ENCODE measurements around the gene IL1A.
"Not testable (repeated sequence)": the region's sequence is repeated elsewhere in the genome, so short reads cannot be mapped to it uniquely, and the experiment has no call there.

The IL1A gene, protein sequence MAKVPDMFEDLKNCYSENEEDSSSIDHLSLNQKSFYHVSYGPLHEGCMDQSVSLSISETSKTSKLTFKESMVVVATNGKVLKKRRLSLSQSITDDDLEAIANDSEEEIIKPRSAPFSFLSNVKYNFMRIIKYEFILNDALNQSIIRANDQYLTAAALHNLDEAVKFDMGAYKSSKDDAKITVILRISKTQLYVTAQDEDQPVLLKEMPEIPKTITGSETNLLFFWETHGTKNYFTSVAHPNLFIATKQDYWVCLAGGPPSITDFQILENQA

DNA sequence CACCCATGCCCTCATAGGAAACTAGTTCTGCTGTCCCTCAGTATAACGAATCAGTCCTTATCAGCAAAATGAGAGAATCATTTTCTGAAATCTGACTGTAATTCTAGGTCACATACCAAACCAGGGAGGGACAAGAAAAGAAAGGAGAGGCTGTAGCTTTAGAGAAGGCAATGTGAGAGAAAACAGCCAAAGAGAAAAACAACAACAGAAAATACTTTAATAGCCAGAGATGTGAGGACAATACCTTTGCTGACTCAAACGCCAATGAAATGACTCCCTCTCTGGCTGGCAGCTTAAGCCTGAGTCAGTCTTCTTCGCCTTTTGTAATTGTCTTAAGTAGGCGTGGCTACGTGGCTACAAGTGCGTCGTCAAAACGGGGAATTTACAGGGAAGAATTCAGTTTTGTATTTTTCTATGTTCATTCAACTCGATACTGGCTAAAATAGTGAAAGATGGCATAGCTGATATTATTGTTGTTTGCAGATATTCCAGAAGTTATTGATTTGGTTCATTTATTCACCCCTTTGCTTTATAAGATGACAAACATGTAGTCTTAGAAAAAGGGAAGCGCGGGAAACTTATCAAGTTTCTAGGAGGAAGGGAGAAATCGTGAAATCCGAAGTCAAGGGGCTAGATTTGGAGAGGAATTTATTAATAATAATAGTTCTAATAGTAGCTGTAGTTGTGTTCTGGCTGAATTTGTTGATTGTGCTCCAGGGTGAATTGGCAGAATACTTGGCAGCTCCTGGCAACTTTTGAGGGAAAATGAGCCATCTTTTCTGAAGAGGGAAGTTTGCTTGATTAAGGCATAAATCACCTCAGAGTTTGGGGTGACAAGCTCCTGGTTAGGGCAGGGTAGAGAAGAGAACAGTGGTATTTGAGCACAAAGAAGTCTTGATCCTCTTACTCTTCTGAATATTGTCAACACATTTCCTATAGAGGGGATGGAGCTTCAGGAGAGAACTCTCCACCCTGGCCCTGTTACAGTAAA is at the start of gene IL1A:
Gene IL1A (minus strand): TSS at position 295 of the 991 bp plus-strand sequence. CDS start 723 bp downstream, outside the sequence.
- DNase-seq (ENCODE audit: low spot score): no peak

DNA sequence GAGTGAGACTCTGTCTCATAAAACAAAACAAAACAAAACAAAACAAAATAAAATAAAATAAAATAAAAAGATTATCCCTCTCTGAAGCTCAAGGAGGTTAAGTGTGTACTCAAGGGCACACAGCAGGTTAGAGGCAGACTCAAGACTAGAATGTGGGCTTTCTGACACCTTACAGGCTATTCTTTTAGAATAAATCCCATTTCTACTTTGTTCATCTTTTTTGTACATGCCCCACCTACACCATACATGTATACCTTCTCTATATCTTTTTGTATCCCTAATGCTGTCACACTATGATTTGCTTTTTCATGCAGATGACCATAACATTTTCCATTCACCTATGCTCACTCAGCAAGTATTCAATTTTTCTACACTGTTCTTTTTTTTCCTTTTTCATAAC is 49.7 kb upstream of the IL1A start:
- DNase-seq (ENCODE audit: low spot score): no peak

DNA sequence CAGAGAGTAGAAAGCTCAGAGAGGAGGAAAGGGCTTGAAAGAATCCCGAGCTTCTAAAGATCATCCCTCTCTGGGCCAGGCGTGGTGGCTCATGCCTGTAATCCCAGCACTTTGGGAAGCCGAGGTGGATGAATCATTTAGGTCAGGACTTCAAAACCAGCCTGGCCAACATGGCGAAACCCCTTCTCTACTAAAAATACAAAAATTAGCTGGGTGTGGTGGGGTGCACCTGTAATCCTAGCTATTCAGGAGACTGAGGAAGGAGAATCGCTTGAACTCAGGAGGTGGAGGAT is 49.3 kb upstream of the IL1A start:
- not testable (repeated sequence) for DNase-seq (ENCODE audit: low spot score)

DNA sequence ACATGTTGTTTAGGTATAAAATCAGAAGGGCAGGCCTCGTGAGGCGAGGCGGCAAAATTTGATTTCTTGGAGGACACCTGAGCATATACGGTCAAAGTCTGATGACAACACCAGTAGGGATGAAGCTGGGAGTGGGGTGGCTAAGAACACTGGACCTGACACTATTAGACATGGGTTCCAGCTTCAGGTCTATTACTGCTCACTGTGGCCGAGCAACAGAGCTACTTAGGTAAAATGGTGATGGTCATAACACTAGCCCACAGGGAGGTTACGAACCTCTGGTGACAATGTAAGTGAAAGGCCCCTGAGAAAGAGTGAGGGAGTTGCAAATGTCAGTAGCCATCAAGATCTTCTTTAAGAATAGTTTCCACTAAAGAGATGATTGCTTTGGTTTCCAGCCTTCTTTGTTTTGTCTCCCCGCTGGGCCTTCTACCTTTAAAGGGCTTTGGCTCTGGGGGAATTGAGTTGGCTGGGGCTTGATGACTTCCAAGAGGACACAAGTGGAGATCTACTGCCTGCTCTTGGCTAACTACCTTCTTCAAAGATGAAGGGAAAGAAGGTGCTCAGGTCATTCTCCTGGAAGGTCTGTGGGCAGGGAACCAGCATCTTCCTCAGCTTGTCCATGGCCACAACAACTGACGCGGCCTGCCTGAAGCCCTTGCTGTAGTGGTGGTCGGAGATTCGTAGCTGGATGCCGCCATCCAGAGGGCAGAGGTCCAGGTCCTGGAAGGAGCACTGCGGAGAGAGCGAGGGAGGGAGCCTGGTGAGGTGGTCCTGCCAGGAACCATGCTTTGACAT is 48.7 kb upstream of the IL1A start:
- DNase-seq (ENCODE audit: low spot score): no peak

DNA sequence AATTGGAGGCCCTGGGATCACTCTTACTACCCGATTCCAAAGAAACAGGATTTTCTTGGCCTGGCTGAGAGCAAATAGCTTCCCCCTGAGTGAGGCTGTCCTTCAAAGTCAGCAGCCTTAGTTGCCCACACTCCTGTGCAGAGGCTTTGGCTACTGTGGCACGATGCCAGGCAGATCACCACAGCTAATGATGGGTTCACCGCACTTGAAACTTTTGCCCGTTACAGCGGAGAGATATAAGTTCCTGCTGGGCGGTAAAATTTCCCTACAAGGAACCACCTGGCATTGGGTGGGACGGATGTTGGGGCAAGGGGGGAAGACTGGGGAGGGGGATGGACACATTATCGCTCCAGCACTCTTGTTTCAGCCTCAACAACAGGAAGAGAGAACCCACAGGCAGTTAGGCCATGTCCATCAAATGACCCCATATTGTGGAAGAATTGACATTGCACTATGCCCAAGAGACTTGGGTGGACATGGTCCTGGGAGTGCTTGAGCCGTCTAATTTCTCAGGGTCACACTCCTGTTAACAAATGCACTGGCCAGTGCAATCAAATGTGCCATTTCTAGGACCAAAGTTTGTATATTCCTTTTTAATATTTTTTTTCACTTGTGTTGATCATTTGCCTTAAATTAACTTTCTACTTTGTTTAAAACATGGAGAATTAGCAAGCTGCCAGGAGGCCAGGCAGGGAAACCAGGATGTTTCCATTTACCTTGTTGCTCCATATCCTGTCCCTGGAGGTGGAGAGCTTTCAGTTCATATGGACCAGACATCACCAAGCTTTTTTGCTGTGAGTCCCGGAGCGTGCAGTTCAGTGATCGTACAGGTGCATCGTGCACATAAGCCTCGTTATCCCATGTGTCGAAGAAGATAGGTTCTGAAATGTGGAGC is 47.9 kb upstream of the IL1A start:
- DNase-seq (ENCODE audit: low spot score): no peak

DNA sequence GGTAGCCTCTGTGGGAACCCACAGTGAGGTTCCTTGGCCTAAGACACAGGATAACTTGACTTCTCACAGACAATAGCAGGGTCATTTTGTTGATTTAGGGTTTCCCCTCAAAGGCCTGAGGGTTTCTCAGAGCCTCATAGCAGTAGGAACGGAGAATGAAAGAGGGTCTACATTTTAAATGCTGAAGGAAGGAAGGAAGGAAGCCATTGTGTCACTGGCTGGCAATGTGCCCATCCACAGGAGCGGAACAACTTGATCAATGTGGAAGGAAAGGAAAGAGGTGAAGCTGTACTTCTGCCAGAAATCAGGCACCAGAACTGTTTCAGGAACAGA is 47.2 kb upstream of the IL1A start:
- DNase-seq (ENCODE audit: low spot score): no peak

DNA sequence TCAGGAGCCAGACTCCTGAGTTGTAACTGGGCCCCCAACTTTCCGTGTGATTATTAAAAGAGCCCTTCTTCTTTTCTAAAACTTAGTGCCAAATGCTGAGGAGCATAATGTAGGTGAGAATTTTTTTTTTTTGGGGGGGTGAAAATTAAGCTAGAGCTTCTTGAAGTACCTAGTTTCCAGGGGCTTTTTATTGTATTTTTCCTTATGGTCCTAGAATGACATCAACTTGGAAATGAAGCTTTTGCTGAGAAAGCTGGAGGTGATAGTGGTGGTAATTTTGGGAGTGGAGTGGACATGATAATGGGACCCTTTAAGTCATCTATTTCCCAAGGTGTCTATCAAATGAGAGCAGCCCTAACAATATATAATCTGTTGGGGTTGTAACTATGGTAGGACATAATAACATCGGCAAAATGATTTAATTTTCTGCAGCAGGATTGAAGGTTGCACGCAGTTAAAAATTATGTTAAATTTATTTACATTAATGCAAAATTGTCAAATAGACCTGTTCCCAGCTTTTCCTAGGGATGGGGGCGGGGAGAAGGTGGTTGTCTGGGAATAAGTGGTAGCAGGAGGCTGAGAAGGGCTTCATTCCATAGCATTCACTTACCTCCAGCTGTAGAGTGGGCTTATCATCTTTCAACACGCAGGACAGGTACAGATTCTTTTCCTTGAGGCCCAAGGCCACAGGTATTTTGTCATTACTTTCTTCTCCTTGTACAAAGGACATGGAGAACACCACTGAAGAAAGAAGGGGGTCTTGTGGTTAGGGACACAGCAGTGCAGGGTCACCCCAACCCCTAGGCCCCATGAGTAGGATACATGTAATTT is 46.6 kb upstream of the IL1A start:
- DNase-seq (ENCODE audit: low spot score): no peak

DNA sequence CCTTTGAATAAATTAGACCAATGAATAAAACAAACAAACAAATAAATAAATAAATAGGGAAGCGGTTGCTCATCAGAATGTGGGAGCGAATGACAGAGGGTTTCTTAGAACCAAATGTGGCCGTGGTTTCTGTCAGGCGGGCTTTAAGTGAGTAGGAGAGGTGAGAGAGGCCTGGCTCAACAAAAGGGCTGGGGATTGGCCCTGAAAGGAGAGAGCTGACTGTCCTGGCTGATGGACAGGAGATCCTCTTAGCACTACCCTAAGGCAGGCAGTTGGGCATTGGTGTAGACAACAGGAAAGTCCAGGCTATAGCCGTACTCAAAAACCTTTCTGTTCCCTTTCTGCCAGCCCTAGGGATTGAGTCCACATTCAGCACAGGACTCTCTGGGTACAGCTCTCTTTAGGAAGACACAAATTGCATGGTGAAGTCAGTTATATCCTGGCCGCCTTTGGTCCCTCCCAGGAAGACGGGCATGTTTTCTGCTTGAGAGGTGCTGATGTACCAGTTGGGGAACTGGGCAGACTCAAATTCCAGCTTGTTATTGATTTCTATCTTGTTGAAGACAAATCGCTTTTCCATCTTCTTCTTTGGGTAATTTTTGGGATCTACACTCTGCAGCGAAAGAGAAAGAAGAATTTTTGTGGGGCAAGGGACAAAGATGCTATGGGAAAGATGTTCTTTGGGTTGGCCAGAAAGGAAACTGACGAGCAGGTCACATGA is 45.8 kb upstream of the IL1A start:
- DNase-seq (ENCODE audit: low spot score): no peak

DNA sequence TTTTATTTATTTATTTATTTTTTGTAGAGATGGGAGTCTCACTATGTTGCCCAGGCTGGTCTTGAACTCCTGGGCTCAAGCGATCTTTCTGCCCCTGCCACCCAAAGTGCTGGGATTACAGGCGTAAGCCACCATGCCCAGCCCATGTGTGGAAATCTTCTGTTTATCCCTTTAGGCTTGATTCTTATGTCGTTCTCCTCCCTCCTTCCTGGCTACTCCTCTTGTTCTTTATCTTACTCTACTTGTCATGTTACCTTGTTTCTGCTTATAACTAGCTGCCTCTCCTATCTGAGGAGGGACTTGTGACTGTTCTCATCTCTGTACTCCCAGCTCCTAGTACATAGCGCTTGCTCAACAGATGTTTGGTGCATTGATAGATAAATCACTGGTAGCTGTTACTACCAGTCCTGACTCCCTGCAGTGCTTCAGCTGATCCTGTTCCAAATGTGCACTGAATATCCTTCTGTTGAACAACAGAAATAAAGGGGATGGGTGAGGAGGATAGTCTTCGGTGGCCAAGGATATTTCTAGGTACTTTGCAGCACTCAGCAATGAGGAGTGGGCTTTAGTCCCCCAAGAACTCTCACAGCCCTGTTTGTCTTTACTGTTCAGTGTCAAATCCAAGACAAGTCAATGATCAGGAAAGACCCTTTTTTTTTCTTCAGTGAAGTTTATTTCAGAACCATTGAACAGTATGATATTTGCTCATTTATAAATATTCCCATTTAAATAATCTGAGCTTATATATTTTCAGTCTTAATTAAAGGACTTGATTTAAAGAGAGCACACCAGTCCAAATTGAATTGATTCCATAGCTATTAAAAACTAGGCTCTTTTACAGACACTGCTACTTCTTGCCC is 45.0 kb upstream of the IL1A start:
- no peak for DNase-seq (ENCODE audit: low spot score)

DNA sequence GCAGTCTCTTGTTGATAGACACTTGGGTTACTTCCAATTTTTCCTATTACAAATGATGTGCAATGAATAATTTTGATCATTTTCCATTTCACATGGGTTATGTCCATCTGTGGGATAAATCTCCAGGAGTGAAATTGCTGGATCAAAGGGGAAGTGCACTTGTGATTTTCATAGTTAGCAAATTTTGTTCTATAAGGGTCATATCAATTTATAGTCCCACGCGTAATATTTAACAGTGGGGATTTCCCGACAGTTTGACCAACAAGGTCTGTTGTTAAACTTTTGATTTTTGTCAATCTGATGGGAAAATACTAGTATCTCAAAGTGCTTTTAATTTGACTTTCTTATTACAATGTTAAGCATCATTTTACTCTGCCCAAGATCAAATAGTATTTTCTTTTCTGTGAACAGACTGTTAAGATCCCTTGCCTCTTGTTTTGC is 44.0 kb upstream of the IL1A start:
- no peak for DNase-seq (ENCODE audit: low spot score)

DNA sequence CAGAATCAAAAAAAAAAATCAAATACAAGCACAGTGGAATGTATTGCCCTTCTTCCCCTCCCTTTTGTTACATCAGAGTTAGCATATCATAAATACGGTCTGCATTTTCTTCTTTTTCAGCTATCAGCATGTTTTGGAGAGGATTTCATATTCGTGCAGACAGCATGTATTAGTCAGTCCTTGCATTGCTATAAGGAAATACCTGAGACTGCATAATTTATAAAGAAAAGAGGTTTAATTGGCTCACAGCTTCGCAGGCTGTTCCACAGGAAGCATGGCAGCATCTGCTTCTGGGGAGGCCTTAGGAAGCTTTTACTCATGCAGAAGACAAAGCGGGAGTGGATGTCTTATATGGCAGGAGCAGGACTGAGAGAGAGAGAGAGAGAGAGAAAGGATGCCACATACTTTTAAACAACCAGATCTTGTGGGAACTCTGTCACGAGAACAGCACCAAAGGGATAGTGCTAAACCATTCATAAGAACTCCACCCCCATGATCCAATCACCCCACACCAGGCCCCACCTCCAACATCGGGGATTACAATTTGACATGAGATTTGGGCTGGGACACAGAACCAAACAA is 43.4 kb upstream of the IL1A start:
- no peak for DNase-seq (ENCODE audit: low spot score)

DNA sequence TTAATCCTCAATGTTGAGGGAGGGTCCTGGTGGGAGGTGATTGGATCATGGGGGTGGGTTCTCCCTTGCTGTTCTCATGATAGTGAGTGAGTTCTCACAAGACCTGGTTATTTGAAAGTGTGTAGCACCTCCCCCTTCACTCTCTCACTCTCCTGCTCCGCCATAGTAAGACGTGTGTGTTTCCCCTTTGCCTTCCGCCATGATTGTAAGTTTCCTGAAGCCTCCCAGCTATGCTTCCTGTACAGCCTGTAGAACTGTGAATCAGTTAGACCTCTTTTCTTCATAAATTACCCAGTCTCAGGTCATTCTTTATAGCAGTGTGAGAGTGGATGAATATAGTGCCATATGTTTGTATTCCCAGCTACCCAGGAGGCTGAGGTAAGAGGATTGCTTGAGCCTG is 42.7 kb upstream of the IL1A start:
- DNase-seq (ENCODE audit: low spot score): no peak

DNA sequence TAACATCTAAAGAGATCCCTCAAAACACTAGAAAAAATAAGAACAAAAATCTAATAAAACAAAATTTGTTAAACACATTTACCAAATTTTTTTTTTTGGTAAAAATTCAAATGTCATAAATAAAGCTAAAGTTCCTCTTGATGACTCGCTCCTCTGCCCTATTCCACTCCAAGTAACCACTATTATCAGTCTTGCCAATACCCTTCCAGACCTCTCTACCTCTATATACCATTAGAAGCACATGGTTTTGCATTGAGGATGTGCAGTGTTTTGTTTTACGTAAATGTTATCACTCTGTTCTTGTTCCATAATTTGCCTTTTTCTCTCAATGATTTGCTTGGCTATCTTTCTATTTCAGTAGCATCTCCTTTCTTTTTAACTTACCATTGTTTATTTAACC is 41.4 kb upstream of the IL1A start:
- DNase-seq (ENCODE audit: low spot score): no peak

DNA sequence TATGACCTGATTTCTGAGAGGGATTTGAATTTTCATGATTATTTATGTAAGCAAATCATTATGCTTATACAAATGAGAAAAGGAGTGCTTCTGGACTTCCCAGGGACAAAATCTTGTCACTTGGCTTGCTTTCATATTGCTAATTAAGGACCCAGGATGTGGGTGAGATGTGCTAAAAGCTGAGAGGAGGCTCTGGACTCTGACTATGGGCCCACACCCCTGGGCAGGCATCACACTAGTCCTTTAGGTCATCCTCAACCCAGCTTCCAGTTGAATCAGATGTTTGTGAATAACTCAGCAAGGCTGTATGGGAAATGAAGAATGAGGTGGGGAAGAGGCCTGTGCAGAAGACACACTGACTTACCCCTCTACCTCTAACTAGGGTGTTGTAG is 40.4 kb upstream of the IL1A start:
- DNase-seq (ENCODE audit: low spot score): no peak

DNA sequence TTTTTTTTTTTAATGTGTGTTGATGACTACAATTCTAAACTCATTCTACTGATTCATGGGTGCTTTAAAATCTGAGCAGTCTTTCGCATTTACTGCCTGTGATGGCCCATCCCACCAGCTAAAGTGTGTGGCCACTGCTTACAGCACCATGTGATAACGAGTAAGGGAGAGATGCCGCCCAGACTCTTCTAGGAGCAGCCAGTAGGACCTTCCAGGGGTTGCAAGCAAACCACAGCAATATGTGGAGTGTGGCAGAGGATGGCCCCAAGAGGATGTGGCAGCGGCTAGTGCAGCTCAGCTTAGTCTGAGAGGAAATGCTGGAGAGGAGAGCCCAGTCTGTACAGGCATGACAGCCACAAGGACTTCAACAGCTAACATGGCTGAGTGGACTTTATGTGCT is 37.4 kb upstream of the IL1A start:
- DNase-seq (ENCODE audit: low spot score): no peak

DNA sequence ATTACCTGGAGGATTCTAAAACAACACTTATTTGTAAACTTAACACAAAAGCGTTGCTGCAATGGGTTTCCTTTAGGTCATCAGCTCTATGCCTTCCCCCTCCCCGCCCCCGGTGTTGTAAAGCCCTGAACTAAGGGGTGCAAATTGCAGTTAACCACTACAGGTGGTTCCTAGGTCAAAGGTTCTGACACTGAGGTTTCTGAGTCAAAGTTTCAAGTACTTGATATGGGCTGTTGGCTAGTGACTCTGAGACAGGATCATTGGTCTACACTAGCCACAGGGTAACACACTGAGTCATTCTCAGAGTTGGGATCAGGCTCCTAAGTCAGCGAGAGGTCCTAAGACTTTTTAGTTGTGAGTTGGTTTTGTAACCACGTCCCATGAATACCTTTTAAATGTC is 36.8 kb upstream of the IL1A start:
- DNase-seq (ENCODE audit: low spot score): no peak

DNA sequence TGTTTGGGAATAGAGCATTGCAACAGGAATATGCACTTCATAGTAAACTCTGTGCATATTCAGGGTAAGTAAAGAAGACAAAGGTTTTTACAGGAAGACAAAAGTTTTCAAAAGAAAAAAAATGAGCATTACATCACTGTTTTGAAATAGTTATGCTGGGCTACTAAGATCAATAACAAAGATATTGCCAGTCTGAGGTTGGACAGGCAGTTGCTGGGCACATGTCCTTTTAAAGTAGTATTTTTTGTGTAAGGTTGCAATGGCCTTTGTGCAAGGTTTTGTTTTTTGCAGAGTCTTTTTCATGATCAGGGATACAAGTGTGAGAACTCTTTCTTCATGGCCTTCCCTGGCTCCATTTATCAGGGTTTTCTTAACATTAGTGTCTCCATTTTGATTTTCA is 36.0 kb upstream of the IL1A start:
- no peak for DNase-seq (ENCODE audit: low spot score)

DNA sequence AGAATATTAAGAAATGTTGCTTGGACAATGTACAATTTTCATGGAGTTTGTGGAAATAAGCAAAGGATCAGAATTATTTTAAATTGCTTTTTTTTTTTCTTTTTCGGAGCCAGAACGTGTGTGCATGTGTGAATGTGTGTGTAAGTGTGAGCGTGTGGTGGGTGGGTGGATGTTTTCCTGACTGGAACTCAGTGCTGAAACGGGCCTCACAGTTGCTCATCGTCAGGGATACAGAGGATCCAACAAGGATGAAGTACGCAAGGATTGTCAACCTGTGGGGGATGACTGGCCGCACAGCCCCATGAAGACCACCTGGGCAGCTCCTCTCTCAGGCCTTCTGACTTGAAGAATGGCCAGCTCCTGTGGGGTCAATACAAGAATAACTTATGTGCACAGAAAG is 34.8 kb upstream of the IL1A start:
- no peak for DNase-seq (ENCODE audit: low spot score)
